OCI-LY1 (cell line): Measurements from ENCODE around the gene TMEM151B.
A peak's percentile ranks its signal among the peaks of the same experiment; 100 is the strongest.

ENCODE experiments used
- EZH2 ChIP-seq: fragments of 200-600 bp; sonication (generic), shearing (Covaris generic); IDR thresholded peaks from 2 replicates; pipeline ENCODE4 v1.8.0; 2017; ENCODE audit warnings: borderline replicate concordance, mixed run types, mild to moderate bottlenecking, antibody characterized with exemption, low read length, moderate library complexity, mixed read lengths
- TF ChIP-seq, protein P1 (sequence below): fragments of 200-600 bp; sonication (generic), shearing (Covaris generic); IDR thresholded peaks from 2 replicates; pipeline ENCODE4 v1.5.1; 2017; ENCODE audit warnings: mild to moderate bottlenecking, antibody characterized with exemption, low read length, moderate library complexity, mixed read lengths

- TF ChIP-seq, protein P1, sequence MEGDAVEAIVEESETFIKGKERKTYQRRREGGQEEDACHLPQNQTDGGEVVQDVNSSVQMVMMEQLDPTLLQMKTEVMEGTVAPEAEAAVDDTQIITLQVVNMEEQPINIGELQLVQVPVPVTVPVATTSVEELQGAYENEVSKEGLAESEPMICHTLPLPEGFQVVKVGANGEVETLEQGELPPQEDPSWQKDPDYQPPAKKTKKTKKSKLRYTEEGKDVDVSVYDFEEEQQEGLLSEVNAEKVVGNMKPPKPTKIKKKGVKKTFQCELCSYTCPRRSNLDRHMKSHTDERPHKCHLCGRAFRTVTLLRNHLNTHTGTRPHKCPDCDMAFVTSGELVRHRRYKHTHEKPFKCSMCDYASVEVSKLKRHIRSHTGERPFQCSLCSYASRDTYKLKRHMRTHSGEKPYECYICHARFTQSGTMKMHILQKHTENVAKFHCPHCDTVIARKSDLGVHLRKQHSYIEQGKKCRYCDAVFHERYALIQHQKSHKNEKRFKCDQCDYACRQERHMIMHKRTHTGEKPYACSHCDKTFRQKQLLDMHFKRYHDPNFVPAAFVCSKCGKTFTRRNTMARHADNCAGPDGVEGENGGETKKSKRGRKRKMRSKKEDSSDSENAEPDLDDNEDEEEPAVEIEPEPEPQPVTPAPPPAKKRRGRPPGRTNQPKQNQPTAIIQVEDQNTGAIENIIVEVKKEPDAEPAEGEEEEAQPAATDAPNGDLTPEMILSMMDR, result peak; percentile 63
- no peak for TF ChIP-seq EZH2
These were observed 13.1 kb upstream of the TMEM151B start, which contains the start of gene SLC35B2 for GRCh38 chr6:44257025-44257752.
